Posterior cingulate gyrus (tissue), 11 donors: ENCODE measurements around the gene WDR55.
"Not testable (repeated sequence)": the region's sequence is repeated elsewhere in the genome, so short reads cannot be mapped to it uniquely, and the experiment has no call there.

Source experiments
- DNase-seq, 10 donors: peaks; one replicate each; pipeline versions ENCODE4 v3.0.0 to v3.0.0-alpha.2; 2020 to 2021; ENCODE audit warnings: mixed read lengths in 3 of 10
- intact Hi-C: fragments of 100-400 bp; cut with DNase I; formaldehyde crosslinking; loops from one replicate; pipeline ENCODE4 v1.15.1; 2023

The WDR55 gene

GRCh38 chr5:140664359-140665119, at the start of gene WDR55:
TSS of gene WDR55 (plus strand) at chr5:140664904. CDS start at chr5:140664913, 9 bp downstream.
- intact Hi-C loops, result loop anchor here (2.0 kb wide), 2 partner anchors 18 to 26 kb away; partner anchors contain the start of genes HARS1, HARS2, IK and NDUFA2
- peak; percentile 92 to 100 (median 97) for DNase-seq

- intact Hi-C loops, result no loop called here
- DNase-seq, result no peak
Measured at GRCh38 chr5:140622301-140622700, 42.4 kb upstream of the WDR55 start.

- DNase-seq, intact Hi-C loops: not testable (repeated sequence)
Measured at GRCh38 chr5:140623061-140623460, 41.6 kb upstream of the WDR55 start.

GRCh38 chr5:140624886-140625285, 39.8 kb upstream of the WDR55 start:
- DNase-seq, intact Hi-C loops: not testable (repeated sequence)

- no peak for DNase-seq
- intact Hi-C loops, result no loop called here
Measured at GRCh38 chr5:140627972-140628371, 36.7 kb upstream of the WDR55 start.

GRCh38 chr5:140628711-140629110, 36.0 kb upstream of the WDR55 start:
- no peak for DNase-seq
- intact Hi-C loops, result no loop called here

GRCh38 chr5:140630292-140631035, 34.2 kb upstream of the WDR55 start:
- DNase-seq, result no peak
- intact Hi-C loops, result no loop called here

- DNase-seq, result no peak
- intact Hi-C loops, result no loop called here
Measured at GRCh38 chr5:140631036-140631417, 33.7 kb upstream of the WDR55 start.

- intact Hi-C loops, result no loop called here
- peak in 1 of 10 donors; percentile 77 for DNase-seq
Measured at GRCh38 chr5:140631831-140632365, 32.8 kb upstream of the WDR55 start.

- DNase-seq, result peak; percentile 20 to 95 (median 62)
- intact Hi-C loops, result no loop called here
Measured at GRCh38 chr5:140632366-140633020, 32.2 kb upstream of the WDR55 start.

- intact Hi-C loops, result no loop called here
- DNase-seq, result peak in 7 of 10 donors; percentile 19 to 91 (median 43)
Measured at GRCh38 chr5:140633021-140633471, 31.7 kb upstream of the WDR55 start, which contains the start of gene CD14. TSS of gene CD14 (minus strand) at chr5:140633175. CDS start at chr5:140633071, 104 bp downstream.

- intact Hi-C loops, result no loop called here
Measured at GRCh38 chr5:140633501-140633900, 31.2 kb upstream of the WDR55 start.

GRCh38 chr5:140634103-140634502, 30.6 kb upstream of the WDR55 start:
- DNase-seq, result no peak
- intact Hi-C loops, result no loop called here

More at GRCh38 chr5:140633501-140633900, 31.2 kb upstream of the WDR55 start:
- DNase-seq, result no peak

- intact Hi-C loops, result no loop called here
- DNase-seq, result no peak
Measured at GRCh38 chr5:140635291-140636257, 29.1 kb upstream of the WDR55 start.

- intact Hi-C loops, result loop anchor here (2.0 kb wide), 3 partner anchors 53 to 265 kb away; partner anchors contain the start of genes APBB3, HARS1, HARS2 and SLC35A4
- no peak for DNase-seq
Measured at GRCh38 chr5:140637371-140638100, 27.2 kb upstream of the WDR55 start.

- intact Hi-C loops, result loop anchor here (1.0 to 2.0 kb wide), 4 partner anchors 8 to 266 kb away; partner anchors contain the start of genes APBB3, HARS1, HARS2 and IK
- DNase-seq, result not testable (repeated sequence)
Measured at GRCh38 chr5:140638898-140639147, 25.9 kb upstream of the WDR55 start.

- intact Hi-C loops, result loop anchor here (1.0 to 2.0 kb wide), 4 partner anchors 8 to 267 kb away; partner anchors contain the start of genes APBB3, HARS1, HARS2 and IK
- peak; percentile 94 to 99 (median 98) for DNase-seq
Measured at GRCh38 chr5:140639148-140639981, 25.3 kb upstream of the WDR55 start, which contains the start of gene TMCO6. TSS of gene TMCO6 (plus strand) at chr5:140639451. CDS start at chr5:140639528, 77 bp downstream.

- intact Hi-C loops, result no loop called here
Measured at GRCh38 chr5:140641716-140642115, 23.0 kb upstream of the WDR55 start.

More at GRCh38 chr5:140641716-140642115, 23.0 kb upstream of the WDR55 start:
- DNase-seq, result no peak
